Hepatocyte (in vitro differentiated cells): ENCODE data around the gene FGGY. TPM values are rescaled to one million over a fixed set of nuclear protein-coding genes. Genes with fewer than 3 reads are reported as not detected.

ENCODE experiments used
- DNase-seq: peaks from one replicate; pipeline ENCODE4 v3.0.0-alpha.2; 2016; ENCODE audit warnings: low spot score
- H2AFZ ChIP-seq: fragments of 200-600 bp; sonication (generic); 2 replicates; pipeline ENCODE4 v1.6.0; 2016; ENCODE audit warnings: antibody characterized with exemption, mild to moderate bottlenecking
- H3K27ac ChIP-seq: fragments of 200-600 bp; sonication (generic); 2 replicates; pipeline ENCODE4 v1.5.1; 2016; ENCODE audit warnings: mild to moderate bottlenecking
- H3K27me3 ChIP-seq: fragments of 200-600 bp; sonication (generic); 2 replicates; pipeline ENCODE4 v1.6.1; 2016
- H3K36me3 ChIP-seq: fragments of 200-600 bp; sonication (generic); replicated peaks from 2 replicates; pipeline ENCODE4 v1.5.1; 2016; ENCODE audit warnings: low read depth; ENCODE audit not compliant: insufficient read depth
- H3K4me1 ChIP-seq: fragments of 200-600 bp; sonication (generic); 2 replicates; pipeline ENCODE4 v1.5.1; 2016; ENCODE audit warnings: mild to moderate bottlenecking, moderate library complexity; ENCODE audit not compliant: insufficient read depth
- H3K4me2 ChIP-seq: fragments of 200-600 bp; sonication (generic); 2 replicates; pipeline ENCODE4 v1.6.0; 2016
- H3K4me3 ChIP-seq: fragments of 200-600 bp; sonication (generic); 2 replicates; pipeline ENCODE4 v1.5.1; 2016; ENCODE audit warnings: mild to moderate bottlenecking
- H3K79me2 ChIP-seq: fragments of 200-600 bp; sonication (generic); 2 replicates; pipeline ENCODE4 v1.6.0; 2017; ENCODE audit warnings: mild to moderate bottlenecking
- H3K9me2 ChIP-seq: fragments of 200-600 bp; sonication (generic); replicated peaks from 2 replicates; pipeline ENCODE4 v1.6.0; 2017; ENCODE audit warnings: mild to moderate bottlenecking; ENCODE audit not compliant: insufficient read depth
- H3K9me3 ChIP-seq: fragments of 200-600 bp; sonication (generic); 2 replicates; pipeline ENCODE4 v1.5.1; 2016; ENCODE audit warnings: low read depth, mild to moderate bottlenecking
- H4K20me1 ChIP-seq: fragments of 200-600 bp; sonication (generic); 2 replicates; pipeline ENCODE4 v1.6.0; 2016; ENCODE audit warnings: mild to moderate bottlenecking; ENCODE audit not compliant: insufficient read depth, poor library complexity, severe bottlenecking
- CTCF ChIP-seq: fragments of 200-600 bp; sonication (generic); IDR thresholded peaks from 2 replicates; pipeline ENCODE4 v1.5.1; 2016; ENCODE audit warnings: antibody characterized with exemption, mild to moderate bottlenecking; ENCODE audit not compliant: poor library complexity
- EZH2 ChIP-seq: fragments of 200-600 bp; sonication (generic); IDR thresholded peaks from 2 replicates; pipeline ENCODE4 v1.6.1; 2016; ENCODE audit warnings: antibody characterized with exemption, mild to moderate bottlenecking, borderline replicate concordance
- EZH2phosphoT487 ChIP-seq: fragments of 200-600 bp; sonication (generic); IDR thresholded peaks from one replicate; pipeline ENCODE4 v1.6.1; 2018; ENCODE audit warnings: antibody characterized with exemption, mild to moderate bottlenecking, low read depth, moderate library complexity; ENCODE audit not compliant: unreplicated experiment, severe bottlenecking
- WGBS: methylation state at CpG from one replicate; pipeline ENCODE4 v1.1.6; 2016; ENCODE audit warnings: low lambda C conversion rate; ENCODE audit errors: missing lambda C conversion rate; 5-methylcytosine and 5-hydroxymethylcytosine counted together
- polyA plus RNA-seq: library from polyadenylated mRNA; unstranded; fragments of >200 nt; fragmentation: Nextera tagmentation; extraction: Ambion mirVana; gene quantifications from 2 replicates; pipeline ENCODE4 v1.2.1, GENCODE V29; 2016
- total RNA-seq: library from RNA; depleted of rRNA; stranded (reverse); fragments of >200 nt; gene quantifications from 2 replicates; pipeline ENCODE4 v1.2.3, GENCODE V29; 2014

FGGY gene
- total and polyA plus RNA-seq, 2 experiments from 2014 or later, result 18.0 to 20.6 TPM

GRCh38 chr1:59268406-59268805, 28.5 kb upstream of the FGGY start:
- Histone ChIP-seq H4K20me1 (no peaks in the 10 kb centered on the region), H3K36me3 (no peaks in the 10 kb centered on the region), H3K27ac (no peak overlapping the region), H3K9me3 (no peaks in the 10 kb centered on the region), H3K79me2 (no peaks in the 10 kb centered on the region), H3K4me1 (no peaks in the 10 kb centered on the region), H3K27me3 (no peaks in the 10 kb centered on the region), H3K4me2 (no peak overlapping the region), H3K4me3 (no peak overlapping the region), H3K9me2 (no peaks in the 10 kb centered on the region), H2AFZ (no peak overlapping the region)
- DNase-seq, result no peak
- TF ChIP-seq EZH2 (no peak), EZH2phosphoT487 (no peak), CTCF (no peak)
- 94% methylated on average over 1 of the region's 1 CpG for WGBS

GRCh38 chr1:59271561-59272260, 25.2 kb upstream of the FGGY start:
- DNase-seq, result no peak
- Histone ChIP-seq H3K4me3 (no peak overlapping the region), H2AFZ (no peak overlapping the region), H3K79me2 (no peaks in the 10 kb centered on the region), H3K9me2 (no peaks in the 10 kb centered on the region), H3K27me3 (no peaks in the 10 kb centered on the region), H3K9me3 (no peaks in the 10 kb centered on the region), H3K27ac (no peak overlapping the region), H3K36me3 (no peaks in the 10 kb centered on the region), H4K20me1 (no peaks in the 10 kb centered on the region), H3K4me1 (no peaks in the 10 kb centered on the region), H3K4me2 (no peak overlapping the region)
- no peak for TF ChIP-seq EZH2
- no peak for TF ChIP-seq EZH2phosphoT487
- TF ChIP-seq CTCF, result no peak
- 95% methylated on average over 2 of the region's 2 CpGs for WGBS

GRCh38 chr1:59272507-59272906, 24.4 kb upstream of the FGGY start:
- DNase-seq, result no peak
- no peaks in the 10 kb centered on the region for H3K27me3 ChIP-seq
- H3K4me1 ChIP-seq, result no peaks in the 10 kb centered on the region
- no peak overlapping the region for H2AFZ ChIP-seq
- H3K4me2 ChIP-seq, result no peak overlapping the region
- no peaks in the 10 kb centered on the region for H3K9me2 ChIP-seq
- no peaks in the 10 kb centered on the region for H3K9me3 ChIP-seq
- WGBS, result 96% methylated on average over 1 of the region's 1 CpG
- no peak overlapping the region for H3K4me3 ChIP-seq
- H3K79me2 ChIP-seq, result no peaks in the 10 kb centered on the region
- H4K20me1 ChIP-seq, result no peaks in the 10 kb centered on the region
- no peak overlapping the region for H3K27ac ChIP-seq
- no peaks in the 10 kb centered on the region for H3K36me3 ChIP-seq
- TF ChIP-seq EZH2phosphoT487 (no peak), CTCF (no peak), EZH2 (no peak)
